ENCODE data around the gene OTOS. TPM values are rescaled to one million over a fixed set of nuclear protein-coding genes. Genes with fewer than 3 reads are reported as not detected.

OTOS gene
- total and polyA plus RNA-seq, 9 of the 15 experiments (the other 6 are each of a cell fraction or from before 2014, with no cell fraction given) = not detected

DNA sequence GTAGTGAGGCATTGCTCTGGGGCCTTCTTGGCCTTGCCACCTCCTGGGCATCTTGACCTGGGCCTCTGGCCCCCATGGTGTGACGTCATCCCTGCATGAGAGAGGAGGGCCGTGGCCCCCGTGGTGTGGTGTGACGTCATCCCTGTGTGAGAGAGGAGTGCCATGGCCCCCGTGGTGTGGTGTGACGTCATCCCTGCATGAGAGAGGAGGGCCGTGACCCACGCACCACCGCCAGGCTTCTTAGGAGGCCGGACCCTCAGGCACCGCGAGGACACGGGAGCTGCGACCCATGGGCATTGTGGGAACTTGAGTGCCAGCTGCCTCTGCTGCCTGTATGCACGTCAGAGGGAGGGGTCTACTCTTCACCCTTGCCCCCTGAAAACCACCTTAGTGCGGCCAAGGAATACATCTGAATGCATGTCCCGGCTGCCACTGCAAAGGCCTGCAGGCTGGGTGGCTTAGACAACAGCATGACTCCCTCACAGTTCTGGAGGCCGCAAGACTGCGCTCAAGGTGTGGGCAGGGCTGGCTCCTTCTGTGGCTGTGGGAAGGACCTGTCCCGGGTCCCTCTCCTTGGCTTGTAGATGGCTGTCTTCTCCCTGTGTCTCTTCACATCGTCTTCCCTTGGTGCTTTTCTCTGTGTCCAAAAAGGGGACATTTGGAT lies 20.8 kb upstream of the OTOS start (continued):
- TF ChIP-seq THAP12 (CRISPR knock-in tag; IDR thresholded peaks at IDR 0.05) = no peak

GRCh38 chr2:240160291-240161086 lies 20.0 kb upstream of the OTOS start:
- H3K4me1 ChIP-seq (replicated peaks in 1 of 2; ENCODE audit: control insufficient read depth in 2 of 2, insufficient read depth in 2 of 2, low read length in 2 of 2) = no peaks in the 10 kb centered on the region
- TF ChIP-seq NFYB (IDR thresholded peaks at IDR 0.05; ENCODE audit: extremely low read depth, insufficient read length) (no peak), SAFB (IDR thresholded peaks at IDR 0.05; ENCODE audit: borderline replicate concordance, low read depth, low read length) (no peak), ZBED1 (IDR thresholded peaks at IDR 0.05) (no peak), PKNOX1 (IDR thresholded peaks at IDR 0.05) (no peak), MCM3 (IDR thresholded peaks at IDR 0.05) (no peak), NRF1 (conservative IDR thresholded peaks at IDR 0.05 in 1 of 2, IDR thresholded peaks at IDR 0.05 in 1 of 2) (no peak)
- H3K4me2 ChIP-seq (ENCODE audit: insufficient read depth, low read length) = no peak overlapping the region
- H2AFZ ChIP-seq (ENCODE audit: low read depth, low read length) = no peak overlapping the region
- no peak for FAIRE-seq
- no peaks in the 10 kb centered on the region for H3K9me3 ChIP-seq (replicated peaks; ENCODE audit: control insufficient read depth, insufficient read depth, low read depth, low read length)
- in situ Hi-C loops (cut with MboI) (no loop called here), intact Hi-C loops (cut with micrococcal nuclease) (no loop called here)
- H3K27ac ChIP-seq (ENCODE audit: extremely low read depth, low read depth, low read length) = no peak overlapping the region
- H3K9me1 ChIP-seq (ENCODE audit: control insufficient read depth, insufficient read depth, low read length) = peaks cover 2% of the 10 kb centered on the region
- no peaks in the 10 kb centered on the region for H3K36me3 ChIP-seq (ENCODE audit: control insufficient read depth, insufficient read depth, low read length)
- no peaks in the 10 kb centered on the region for H4K20me1 ChIP-seq (replicated peaks; ENCODE audit: control insufficient read depth, insufficient read depth, low read length)
- BruUV-seq (replicated peaks) = no TSS peak
- ChIA-PET POLR2A (interaction anchor here (0.7 kb wide), 1 partner anchor 11 kb away, joined by 4 read pairs; no protein-coding TSS in a partner anchor), CTCF (ENCODE audit: low intra/inter-chr PET ratio) (no interaction called here)
- H3K9ac ChIP-seq (ENCODE audit: insufficient read depth in 1 of 2, low read depth in 2 of 2, low read length in 2 of 2) = no peak overlapping the region
- WGBS (ENCODE audit: insufficient coverage, low coverage, missing lambda C conversion rate) = 0% methylated on average over 12 of the region's 18 CpGs
- no peak overlapping the region for H3K4me3 ChIP-seq
- no peaks in the 10 kb centered on the region for H3K79me2 ChIP-seq (ENCODE audit: control insufficient read depth, insufficient read depth, low read length)
- peaks cover 0 to 27% of the 10 kb centered on the region in 2 experiments; a peak in 3 of 5 replicates for H3K27me3 ChIP-seq (ENCODE audit: control insufficient read depth in 2 of 2, insufficient read depth in 2 of 2, low read length in 2 of 2)
- DNase-seq (ENCODE audit: extremely low read depth in 1 of 4, low spot score in 3 of 4) = no peak
- no peak; the same call in 2 of the 3 replicates for ATAC-seq
